ENCODE results near the gene FLRT2.
A peak's percentile ranks its signal among the peaks of the same experiment; 100 is the strongest.

The FLRT2 gene

DNA sequence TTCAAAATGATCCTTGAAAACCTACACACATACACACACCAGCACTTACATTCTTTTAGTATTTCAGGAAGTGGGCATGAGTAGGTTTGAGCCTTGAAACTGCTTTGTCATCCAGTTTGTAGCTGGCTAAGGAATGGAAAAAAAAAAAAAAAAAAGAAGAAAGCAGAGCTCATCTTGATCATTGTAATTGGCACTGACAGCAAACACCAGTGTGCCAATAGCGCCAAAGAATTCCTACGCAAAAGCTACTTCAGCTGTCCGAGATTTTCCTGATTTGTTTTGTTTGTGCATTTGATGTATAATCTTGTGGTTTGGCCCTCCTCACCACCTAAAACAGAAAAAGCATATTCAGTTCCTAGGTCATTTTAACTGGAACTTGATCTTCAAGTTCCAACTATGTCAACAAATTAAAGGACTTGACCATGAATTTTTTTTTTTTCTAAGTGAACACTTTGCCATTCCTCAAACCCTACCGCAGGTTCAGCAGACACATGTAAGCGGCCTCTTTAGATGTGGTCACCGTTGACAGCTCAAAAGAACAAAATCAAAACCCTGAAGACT lies 57.3 kb downstream of the FLRT2 start:
- DNase-seq: no peak

DNA sequence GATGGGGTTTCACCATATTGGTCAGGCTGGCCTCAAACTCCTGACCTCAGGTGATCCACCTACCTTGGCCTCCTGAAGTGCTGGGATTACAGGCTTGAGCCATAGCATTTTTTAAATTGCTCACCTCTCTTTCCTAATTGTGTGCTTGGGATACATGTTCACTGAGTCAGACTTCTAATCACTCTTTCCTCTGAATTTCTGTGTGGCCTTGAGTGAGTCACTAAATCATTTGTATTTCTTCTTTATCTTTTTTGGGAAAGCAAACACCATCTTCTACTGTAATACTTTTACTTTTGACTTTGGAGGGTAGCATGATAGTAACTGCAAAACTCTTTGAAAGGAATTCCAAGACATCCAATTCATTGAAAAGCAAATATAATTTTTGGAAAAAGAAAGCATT lies 60.8 kb downstream of the FLRT2 start:
- no peak for DNase-seq

DNA sequence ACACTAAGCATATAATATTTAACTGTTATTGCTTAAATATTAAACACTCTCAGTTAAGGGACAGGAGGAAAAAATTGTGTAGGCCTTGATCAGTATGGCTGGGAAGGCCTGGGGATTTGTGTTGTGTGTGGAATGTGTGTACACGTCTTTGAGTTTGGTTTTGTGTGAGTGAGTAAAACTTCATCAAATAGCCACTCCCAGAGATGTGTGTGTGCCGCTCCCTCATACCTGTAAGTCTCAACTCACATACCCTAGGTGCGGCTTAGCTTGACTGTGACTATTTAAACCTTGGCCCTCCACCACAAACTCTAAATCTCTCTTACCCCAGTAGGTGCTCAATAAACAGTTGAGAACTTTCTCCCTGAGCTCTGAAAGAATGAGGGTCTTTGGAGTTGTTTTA lies 64.3 kb downstream of the FLRT2 start:
- no peak for DNase-seq

DNA sequence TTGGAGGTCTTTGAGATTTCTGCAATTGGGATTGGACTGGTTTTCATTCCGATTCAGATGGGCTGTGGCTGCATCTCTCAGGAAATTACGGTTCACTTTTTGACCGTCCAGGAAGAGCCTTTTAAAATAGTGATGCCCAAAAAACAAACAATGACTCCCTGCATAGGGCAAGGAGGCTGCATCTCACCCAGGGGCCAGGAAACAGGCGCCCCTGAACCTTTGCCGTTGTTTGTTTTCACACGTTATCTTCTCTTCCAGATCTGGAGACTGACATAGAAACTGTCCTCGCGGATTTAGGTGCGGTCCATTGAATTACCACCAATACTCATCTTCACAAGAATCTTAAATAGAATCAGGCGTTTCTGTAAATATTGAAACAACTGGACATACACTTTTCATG lies 66.0 kb downstream of the FLRT2 start:
- no peak for DNase-seq

DNA sequence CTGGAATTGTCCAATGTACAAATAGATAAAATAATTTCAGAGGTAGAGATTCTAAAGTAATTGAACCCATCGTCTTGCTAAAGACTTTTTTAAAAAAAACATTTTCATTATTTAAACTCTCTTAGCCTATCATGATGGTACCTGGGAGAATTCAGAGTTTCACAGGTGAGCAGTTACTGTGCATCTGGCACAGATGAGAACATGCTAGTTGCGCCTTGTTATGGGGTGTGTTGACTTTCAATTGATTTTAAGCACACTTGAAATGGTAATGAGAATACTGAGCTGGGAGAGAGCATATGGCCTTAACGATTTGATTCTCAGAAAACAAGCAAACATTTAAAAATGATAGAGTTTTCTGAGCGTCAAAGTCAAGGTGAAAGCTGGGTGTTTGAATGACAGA lies 66.6 kb downstream of the FLRT2 start:
- DNase-seq: no peak

DNA sequence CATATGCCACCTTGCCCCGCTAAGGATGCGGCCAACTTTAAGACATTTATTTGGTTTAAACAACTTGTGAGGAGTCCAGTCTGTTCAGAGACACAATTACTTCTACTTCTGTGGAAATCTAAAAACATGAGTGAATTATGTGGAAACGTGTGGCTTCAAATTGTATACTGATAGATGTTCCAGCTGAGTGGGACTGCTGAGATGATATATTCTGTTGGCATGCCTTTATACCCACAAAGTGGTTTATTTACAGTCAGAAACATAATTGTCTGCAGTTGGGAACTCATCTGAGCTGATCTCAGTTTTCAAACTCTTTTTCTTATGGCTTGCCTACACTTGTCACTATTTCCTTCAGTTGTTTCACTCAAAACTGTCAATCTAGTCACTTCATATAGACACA lies 67.8 kb downstream of the FLRT2 start:
- no peak for DNase-seq

DNA sequence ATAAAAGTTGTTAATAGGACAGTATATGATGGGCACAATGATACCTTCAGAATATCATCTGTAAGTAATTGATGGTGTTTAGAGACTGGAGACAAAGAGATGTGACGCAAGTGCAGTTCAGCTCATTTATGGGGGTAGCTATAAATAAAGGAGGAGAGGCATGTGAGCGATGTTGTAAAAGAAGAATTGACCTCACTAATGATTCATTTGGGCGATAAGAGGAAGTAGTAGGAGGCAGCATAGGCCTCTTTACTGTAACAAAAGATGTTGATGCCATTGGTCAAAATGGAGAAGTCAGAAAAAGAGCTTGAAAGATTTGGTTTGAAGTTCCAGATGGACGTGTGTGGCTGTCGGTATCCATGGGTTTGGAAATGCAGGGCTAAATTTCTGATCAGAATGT lies 70.0 kb downstream of the FLRT2 start:
- no peak for DNase-seq

DNA sequence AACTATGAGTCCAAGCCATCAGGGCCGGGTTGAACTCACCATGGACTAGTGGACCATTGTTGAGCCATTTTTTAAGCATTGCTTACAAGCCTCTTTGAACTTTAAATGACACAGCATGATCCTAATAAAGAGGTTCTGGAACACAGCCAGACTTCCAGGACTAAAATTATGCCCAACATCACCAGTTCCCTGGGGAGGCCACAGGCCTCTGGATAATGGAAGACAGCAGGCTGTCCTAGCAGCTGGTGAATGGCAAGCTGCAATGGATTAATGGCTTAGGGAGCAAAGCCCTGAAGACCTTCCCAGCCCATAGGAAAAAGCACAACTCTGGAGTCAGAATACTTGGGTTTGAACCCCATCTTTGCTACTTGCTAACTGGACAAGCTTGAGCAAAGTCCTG lies 71.3 kb downstream of the FLRT2 start:
- peak in 1 of 58 donors; percentile 14 for DNase-seq

DNA sequence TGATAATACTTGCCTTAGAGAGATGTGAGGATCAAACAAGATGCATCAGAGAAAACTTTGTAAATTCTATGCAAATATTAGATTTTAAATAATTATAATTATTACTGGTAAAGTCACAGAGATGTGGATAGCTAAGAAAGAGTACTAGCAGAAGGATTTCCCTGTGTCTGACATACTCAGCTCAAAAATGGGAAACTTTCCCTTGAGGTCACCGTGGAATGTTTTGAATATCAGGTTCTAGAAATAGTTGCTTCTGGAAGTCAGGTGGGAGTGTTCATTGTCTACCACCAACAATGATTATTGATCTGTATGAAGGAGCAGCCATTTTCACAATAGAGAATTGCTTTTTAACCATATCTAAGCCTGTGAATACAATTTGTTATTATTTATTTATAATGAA lies 71.7 kb downstream of the FLRT2 start:
- DNase-seq: no peak

DNA sequence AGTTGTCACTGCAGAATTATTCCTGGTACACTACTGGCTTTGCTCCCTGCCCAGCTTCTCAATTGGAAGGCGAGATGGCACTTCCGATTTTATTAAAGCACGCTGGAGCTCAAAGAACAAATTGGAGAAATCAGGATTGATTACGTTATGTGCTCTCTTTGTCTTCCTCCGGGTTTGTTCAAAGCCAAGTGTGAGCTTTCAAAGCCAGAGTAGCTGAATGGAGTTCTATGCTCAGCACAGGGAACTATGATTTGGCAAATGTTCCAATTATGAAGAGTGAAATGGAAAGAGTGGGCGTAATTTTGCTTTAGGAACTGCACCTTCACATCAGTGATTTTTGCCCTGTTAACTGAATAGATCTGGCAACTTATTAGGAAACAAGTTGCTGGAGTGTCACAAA lies 72.4 kb downstream of the FLRT2 start:
- DNase-seq: no peak

DNA sequence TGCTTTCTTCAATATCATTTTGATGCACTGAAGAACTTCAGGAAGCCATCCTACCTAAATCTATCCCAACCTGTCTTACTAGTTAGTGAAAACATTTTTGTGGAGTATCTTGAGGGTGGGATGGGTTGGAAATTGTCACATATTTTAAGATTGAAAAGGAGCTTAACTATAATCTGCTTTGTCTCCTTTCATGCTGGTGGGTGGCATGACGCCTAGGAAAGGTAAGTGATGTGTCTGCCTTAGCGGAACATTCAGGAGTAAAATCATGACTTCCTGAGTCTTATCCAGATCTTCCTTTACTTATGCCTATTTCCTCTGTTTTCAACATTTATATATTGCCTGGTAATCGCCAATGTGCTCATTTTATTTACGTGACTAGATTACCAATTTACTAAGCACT lies 74.1 kb downstream of the FLRT2 start:
- DNase-seq: no peak

DNA sequence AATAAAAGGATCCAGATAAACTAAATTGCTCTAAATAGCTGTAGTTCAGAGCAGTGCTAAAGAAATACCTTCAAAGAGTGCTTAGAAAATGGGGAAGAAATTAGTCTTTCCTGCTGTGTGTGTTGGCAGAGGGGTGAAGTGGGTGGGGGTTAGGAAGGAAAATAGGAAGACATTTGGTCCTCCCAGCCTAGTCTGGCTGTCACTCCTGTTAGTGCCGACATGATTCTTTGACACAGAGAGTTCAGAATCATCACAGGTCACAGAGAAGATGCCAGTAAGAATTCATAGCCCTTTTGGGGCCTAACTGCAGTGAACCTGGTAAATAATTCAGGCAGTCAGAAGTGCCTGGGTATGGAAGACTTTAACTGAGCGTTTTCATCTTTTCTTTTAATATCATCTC lies 74.8 kb downstream of the FLRT2 start:
- DNase-seq: no peak

DNA sequence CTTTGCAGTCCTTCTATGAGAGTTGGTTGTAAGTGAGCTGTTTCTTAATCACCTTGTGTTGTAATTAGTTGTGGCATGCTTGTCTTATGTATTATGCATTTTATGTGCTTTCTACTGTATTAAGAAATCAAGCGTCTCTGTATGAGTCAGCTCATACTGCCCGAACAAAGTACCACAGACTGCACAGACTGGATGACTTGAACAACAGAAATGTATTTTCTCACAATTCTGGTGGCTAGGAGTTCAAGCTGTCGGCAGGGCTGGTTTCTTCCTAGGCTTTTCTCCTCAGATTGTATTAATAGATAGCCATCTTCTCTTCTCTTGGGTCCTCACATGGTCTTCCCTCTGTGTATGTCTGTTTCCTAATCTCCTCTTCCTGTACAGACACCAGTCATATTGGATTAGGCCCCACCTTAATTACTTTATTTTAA lies 77.7 kb downstream of the FLRT2 start:
- DNase-seq: no peak

DNA sequence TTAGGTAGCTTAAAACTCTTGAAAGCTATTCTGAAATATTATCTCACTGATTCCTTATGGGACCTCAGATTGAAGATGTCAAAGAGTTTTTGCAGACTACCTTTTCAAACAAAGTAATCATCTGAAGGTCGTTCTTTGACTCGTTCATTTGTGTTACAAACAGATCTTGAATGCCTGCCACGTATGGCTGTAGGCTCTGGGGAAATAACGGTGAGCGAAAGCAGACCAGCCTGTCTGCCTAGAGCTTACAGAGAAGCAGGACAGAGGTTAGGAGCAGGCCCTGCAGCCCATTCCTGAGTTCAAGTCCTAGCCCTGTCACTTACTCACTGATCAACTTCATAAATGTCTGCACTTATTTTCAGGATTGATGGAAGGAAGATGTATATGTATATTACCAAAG lies 83.6 kb downstream of the FLRT2 start:
- no peak for DNase-seq

DNA sequence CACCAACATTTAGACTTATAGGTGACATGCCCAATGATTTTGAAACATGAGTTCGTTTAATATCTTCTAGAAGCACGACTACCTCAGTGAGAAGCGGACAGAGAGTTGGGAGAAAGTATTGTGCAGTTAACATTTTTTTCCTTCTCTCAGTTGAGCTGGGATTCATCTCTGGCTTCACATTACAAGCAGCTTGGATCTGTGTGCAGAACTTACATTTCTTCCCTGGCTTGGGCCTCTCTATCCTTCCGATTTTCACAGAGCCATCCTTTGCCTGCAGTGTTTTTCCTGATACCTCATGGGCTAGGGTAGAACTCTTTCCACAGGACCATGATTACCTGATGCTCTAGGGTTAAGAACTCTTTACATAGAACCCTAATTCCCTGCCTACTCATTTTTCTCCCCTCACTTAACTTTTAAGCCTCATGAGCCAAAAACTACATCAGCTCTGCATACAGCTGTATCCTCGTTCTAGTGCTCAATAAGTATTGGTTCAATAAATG lies 86.5 kb downstream of the FLRT2 start:
- DNase-seq: no peak

DNA sequence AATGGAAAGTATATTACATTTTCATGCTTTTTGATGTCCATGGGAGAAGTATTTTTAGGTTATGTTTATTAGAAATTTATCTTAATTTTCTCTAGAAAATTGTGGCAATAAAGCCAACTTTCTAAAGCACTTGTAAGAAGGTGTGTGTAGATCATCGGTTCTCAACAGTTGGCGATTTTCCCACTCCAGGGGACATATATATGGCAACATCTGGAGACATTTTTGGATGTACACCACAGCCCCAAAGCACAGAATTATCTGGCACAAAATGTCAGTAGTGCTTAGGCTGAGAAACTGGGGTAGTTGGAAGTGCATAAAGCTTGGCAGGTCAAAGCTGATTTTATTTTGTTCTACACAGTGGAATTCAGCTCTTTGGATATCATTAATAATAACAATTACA lies 86.9 kb downstream of the FLRT2 start:
- no peak for DNase-seq

DNA sequence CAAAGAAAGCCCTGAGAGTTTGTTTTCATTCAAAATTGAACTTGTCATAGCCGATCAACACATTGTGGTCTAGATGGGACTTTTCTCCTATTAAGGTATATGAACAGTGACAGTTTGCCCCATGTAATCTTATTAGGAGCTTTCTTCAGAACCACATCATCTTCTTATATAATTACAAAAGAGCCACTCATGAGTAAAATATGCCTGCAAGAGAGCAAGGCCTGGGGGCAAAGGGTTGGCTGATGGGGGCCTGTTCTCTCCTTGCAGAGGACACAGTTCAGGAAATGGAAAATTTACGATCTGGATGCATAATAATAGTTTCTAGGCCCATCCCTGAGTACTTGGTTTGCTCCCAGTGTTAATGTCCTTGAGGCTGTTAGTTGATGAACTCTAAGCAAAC lies 87.8 kb downstream of the FLRT2 start:
- no peak for DNase-seq

DNA sequence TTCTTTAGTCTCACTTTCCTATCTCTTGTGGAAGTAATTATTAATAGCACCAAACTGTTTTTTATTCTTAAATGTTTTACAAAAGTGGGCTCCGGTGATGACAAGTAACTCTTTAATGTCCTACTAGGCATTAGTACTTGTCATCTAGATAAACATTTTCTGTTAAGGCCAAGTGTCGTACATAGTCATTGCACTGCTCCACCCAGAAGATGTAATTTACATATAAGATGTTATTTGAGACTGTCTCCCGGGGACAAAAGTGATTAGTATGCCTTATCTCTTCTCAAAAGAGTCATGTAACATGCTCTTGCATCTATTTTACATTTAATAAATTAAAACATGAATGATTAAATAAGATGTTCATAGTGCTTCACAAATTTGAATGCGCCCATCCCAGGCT lies 88.4 kb downstream of the FLRT2 start:
- no peak for DNase-seq

DNA sequence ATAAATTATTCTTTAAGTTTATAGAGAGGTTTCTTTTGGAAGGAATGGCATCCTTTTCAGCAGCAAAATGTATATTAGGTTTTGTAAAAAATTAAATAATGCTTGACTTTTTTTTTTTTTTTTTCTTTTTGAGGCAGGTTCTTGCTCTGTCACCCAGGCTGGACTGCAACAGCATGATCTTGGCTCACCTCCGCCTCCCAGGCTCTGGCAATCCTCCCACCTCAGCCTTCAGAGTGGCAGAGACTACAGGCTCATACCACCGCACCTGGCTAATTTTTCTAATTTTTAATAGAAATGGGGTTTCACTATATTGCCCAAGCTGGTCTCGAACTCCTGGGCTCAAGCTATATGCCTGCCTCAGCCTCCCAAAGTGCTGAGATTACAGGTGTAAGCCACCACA lies 89.0 kb downstream of the FLRT2 start:
- no peak for DNase-seq

DNA sequence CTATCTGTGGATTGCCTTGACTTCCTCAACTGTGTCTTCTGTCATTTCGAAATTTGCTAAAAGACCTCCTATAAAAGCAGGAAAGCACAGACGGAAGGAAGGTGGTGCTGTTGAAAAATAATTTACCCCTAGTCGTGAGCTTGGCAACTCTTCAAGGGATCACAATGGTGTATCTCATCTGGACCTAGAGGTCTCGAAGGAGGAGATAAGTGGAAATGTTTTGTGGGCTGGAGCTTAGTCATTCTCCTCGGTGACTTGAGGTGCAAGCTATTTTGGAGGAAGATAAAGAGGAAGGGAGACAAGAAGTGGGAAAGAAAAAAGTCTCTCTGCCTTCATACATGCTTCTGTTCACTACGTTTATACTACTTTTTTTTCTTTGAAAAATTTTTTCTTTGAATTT lies 89.9 kb downstream of the FLRT2 start:
- DNase-seq: no peak

DNA sequence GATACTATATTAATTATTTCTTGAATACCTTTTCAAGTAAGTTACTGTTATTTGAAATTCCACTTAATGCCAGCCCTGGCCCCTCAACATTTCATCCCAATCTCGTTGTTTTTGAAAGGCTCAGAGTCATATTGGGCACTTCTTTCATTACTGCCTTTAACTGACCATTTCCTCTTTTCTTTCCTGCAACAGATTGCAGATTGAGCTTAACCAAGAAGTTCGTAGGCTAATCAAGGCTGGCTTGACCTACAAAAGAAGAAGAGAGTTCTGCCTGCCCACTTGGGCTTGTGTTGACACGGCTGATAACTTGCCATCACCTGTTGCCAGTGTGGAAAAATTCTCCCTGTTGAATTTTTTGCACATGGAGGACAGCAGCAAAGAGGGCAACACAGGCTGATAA lies 91.0 kb downstream of the FLRT2 start:
- no peak for DNase-seq

DNA sequence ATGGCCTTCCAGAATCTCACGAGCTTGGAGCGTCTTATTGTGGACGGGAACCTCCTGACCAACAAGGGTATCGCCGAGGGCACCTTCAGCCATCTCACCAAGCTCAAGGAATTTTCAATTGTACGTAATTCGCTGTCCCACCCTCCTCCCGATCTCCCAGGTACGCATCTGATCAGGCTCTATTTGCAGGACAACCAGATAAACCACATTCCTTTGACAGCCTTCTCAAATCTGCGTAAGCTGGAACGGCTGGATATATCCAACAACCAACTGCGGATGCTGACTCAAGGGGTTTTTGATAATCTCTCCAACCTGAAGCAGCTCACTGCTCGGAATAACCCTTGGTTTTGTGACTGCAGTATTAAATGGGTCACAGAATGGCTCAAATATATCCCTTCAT lies 92.2 kb downstream of the FLRT2 start:
- DNase-seq: no peak

DNA sequence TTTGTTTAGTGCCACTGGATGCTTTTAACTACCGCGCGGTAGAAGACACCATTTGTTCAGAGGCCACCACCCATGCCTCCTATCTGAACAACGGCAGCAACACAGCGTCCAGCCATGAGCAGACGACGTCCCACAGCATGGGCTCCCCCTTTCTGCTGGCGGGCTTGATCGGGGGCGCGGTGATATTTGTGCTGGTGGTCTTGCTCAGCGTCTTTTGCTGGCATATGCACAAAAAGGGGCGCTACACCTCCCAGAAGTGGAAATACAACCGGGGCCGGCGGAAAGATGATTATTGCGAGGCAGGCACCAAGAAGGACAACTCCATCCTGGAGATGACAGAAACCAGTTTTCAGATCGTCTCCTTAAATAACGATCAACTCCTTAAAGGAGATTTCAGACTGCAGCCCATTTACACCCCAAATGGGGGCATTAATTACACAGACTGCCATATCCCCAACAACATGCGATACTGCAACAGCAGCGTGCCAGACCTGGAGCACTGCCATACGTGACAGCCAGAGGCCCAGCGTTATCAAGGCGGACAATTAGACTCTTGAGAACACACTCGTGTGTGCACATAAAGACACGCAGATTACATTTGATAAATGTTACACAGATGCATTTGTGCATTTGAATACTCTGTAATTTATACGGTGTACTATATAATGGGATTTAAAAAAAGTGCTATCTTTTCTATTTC lies 93.2 kb downstream of the FLRT2 start:
- no peak for DNase-seq

All from anterior cingulate cortex (tissue), 58 donors.